Caco-2 (cell line): ENCODE data around the gene USE1. TPM values are rescaled to one million over a fixed set of nuclear protein-coding genes. Genes with fewer than 3 reads are reported as not detected.

Source experiments
- BruUV-seq: library from RNA; stranded (reverse); fragments of 400-500 nt; replicated peaks from 2 replicates; lab custom pipeline; 2021; lab: Mats Ljungman, UMichigan
- CTCF ChIA-PET: fragments of 300-600 bp; sonication (Branson Sonifier 250); formaldehyde crosslinking; loops from one replicate; lab custom pipeline; 2022; ENCODE audit warnings: antibody characterized with exemption; lab: Charles Lee
- POLR2A ChIA-PET: fragments of 300-600 bp; sonication (Branson Sonifier 250); formaldehyde crosslinking; loops from one replicate; lab custom pipeline; 2022; ENCODE audit warnings: antibody characterized with exemption; lab: Charles Lee
- DNase-seq, 2 experiments: peaks; one replicate each; pipeline versions ENCODE4 v3.0.0 to v3.0.0-alpha.2; 2020 to 2022
- H3K27me3 ChIP-seq: replicated peaks from 2 replicates; pipeline ENCODE4 v1.6.0; 2011; ENCODE audit warnings: low read length; ENCODE audit not compliant: control insufficient read depth, insufficient read depth
- H3K36me3 ChIP-seq: 2 replicates; pipeline ENCODE4 v1.5.1; 2011; ENCODE audit warnings: low read length; ENCODE audit not compliant: control insufficient read depth, insufficient read depth
- H3K4me1 ChIP-seq: fragments of 250-450 bp; sonication (Bioruptor Pico); 2 replicates; pipeline ENCODE4 v1.5.1; 2020; ENCODE audit warnings: mild to moderate bottlenecking
- H3K4me3 ChIP-seq: 2 replicates; pipeline ENCODE4 v1.5.1; 2011; ENCODE audit warnings: low read depth, mild to moderate bottlenecking, control low read depth, low read length
- H3K9me3 ChIP-seq: fragments of 250-450 bp; sonication (Bioruptor Pico); 2 replicates; pipeline ENCODE4 v1.5.1; 2020; ENCODE audit warnings: mild to moderate bottlenecking, moderate library complexity
- H3K27ac Mint-ChIP-seq: one replicate; pipeline ENCODE4 v1.8.0; 2022; ENCODE audit warnings: mixed read lengths; ENCODE audit not compliant: unreplicated experiment
- H3K27me3 Mint-ChIP-seq: one replicate; pipeline ENCODE4 v1.8.0; 2022; ENCODE audit warnings: mixed read lengths; ENCODE audit not compliant: insufficient read depth, unreplicated experiment
- H3K36me3 Mint-ChIP-seq: one replicate; pipeline ENCODE4 v1.8.0; 2022; ENCODE audit warnings: mild to moderate bottlenecking, mixed read lengths; ENCODE audit not compliant: insufficient read depth, unreplicated experiment
- H3K4me1 Mint-ChIP-seq: one replicate; pipeline ENCODE4 v1.8.0; 2022; ENCODE audit warnings: low read depth, mixed read lengths; ENCODE audit not compliant: unreplicated experiment
- H3K4me3 Mint-ChIP-seq: one replicate; pipeline ENCODE4 v1.8.0; 2022; ENCODE audit warnings: mild to moderate bottlenecking, moderate library complexity, mixed read lengths; ENCODE audit not compliant: unreplicated experiment
- H3K9me3 Mint-ChIP-seq: one replicate; pipeline ENCODE4 v1.8.0; 2022; ENCODE audit warnings: mixed read lengths; ENCODE audit not compliant: unreplicated experiment
- CTCF ChIP-seq, 2 experiments: fragments of 200-600 bp in 1 of 2; IDR thresholded peaks; 1 replicate in 1 of 2; 2 replicates in 1 of 2; pipeline versions ENCODE4 v1.5.1 to v1.8.0; 2011 to 2022; ENCODE audit warnings: antibody characterized with exemption in 1 of 2, control low read depth in 1 of 2, inconsistent platforms in 1 of 2, low read depth in 1 of 2, low read length in 1 of 2, mild to moderate bottlenecking in 1 of 2, moderate library complexity in 1 of 2; ENCODE audit not compliant: insufficient read depth in 1 of 2, severe bottlenecking in 1 of 2, unreplicated experiment in 1 of 2
- intact Hi-C: fragments of 100-400 bp; cut with micrococcal nuclease; formaldehyde crosslinking; loops from one replicate; pipeline ENCODE4 v1.10.0; 2022; ENCODE audit not compliant: unreplicated experiment
- total RNA-seq: library from RNA; stranded (reverse); gene quantifications from 2 replicates; pipeline ENCODE4 v1.2.3, GENCODE V29; 2022

USE1 gene
- total RNA-seq, 1 experiment from 2014 or later = 20.2 TPM

GRCh38 chr19:17196610-17197009 is 18.5 kb upstream of the USE1 start:
- peaks cover 24% of the 10 kb centered on the region for H3K36me3 Mint-ChIP-seq
- no peak for TF ChIP-seq CTCF (IDR thresholded peaks at IDR 0.05; ENCODE audit: insufficient read depth in 1 of 2, low read depth in 1 of 2, low read length in 1 of 2, severe bottlenecking in 1 of 2, unreplicated experiment in 1 of 2)
- H3K4me3 Mint-ChIP-seq = no peak overlapping the region
- H3K27me3 ChIP-seq = no peaks in the 10 kb centered on the region
- H3K4me3 ChIP-seq = no peak overlapping the region
- H3K27me3 Mint-ChIP-seq = no peaks in the 10 kb centered on the region
- no peaks in the 10 kb centered on the region for H3K9me3 Mint-ChIP-seq
- ChIA-PET CTCF (interaction anchor here (0.7 kb wide), 1 partner anchor 18 kb away, joined by 4 read pairs; the partner anchor contains the start of gene USE1), POLR2A (no interaction called here)
- BruUV-seq = no TSS peak
- DNase-seq = no peak
- no peaks in the 10 kb centered on the region for H3K4me1 ChIP-seq
- no peaks in the 10 kb centered on the region for H3K36me3 ChIP-seq
- no peak overlapping the region for H3K27ac Mint-ChIP-seq
- H3K9me3 ChIP-seq = no peaks in the 10 kb centered on the region
- intact Hi-C loops = no loop called here
- H3K4me1 Mint-ChIP-seq = no peaks in the 10 kb centered on the region

- Mint-ChIP-seq H3K27ac (no peak overlapping the region), H3K9me3 (no peaks in the 10 kb centered on the region), H3K4me1 (no peaks in the 10 kb centered on the region), H3K4me3 (no peak overlapping the region), H3K27me3 (no peaks in the 10 kb centered on the region), H3K36me3 (peaks cover 35% of the 10 kb centered on the region)
- Histone ChIP-seq H3K4me3 (no peak overlapping the region), H3K9me3 (no peaks in the 10 kb centered on the region), H3K27me3 (no peaks in the 10 kb centered on the region), H3K4me1 (no peaks in the 10 kb centered on the region), H3K36me3 (no peaks in the 10 kb centered on the region)
- no peak for DNase-seq
- POLR2A ChIA-PET = no interaction called here
- TF ChIP-seq CTCF (IDR thresholded peaks at IDR 0.05; ENCODE audit: insufficient read depth in 1 of 2, low read depth in 1 of 2, low read length in 1 of 2, severe bottlenecking in 1 of 2, unreplicated experiment in 1 of 2) = no peak
- CTCF ChIA-PET = interaction anchor here (0.7 kb wide), 1 partner anchor 329 kb away, joined by 3 read pairs; no protein-coding TSS in a partner anchor
- BruUV-seq = no TSS peak
- intact Hi-C loops = no loop called here
Measured at GRCh38 chr19:17197666-17198065, 17.5 kb upstream of the USE1 start.

- Histone ChIP-seq H3K36me3 (no peaks in the 10 kb centered on the region), H3K4me1 (no peaks in the 10 kb centered on the region), H3K27me3 (no peaks in the 10 kb centered on the region), H3K4me3 (no peak overlapping the region), H3K9me3 (no peaks in the 10 kb centered on the region)
- intact Hi-C loops = no loop called here
- no TSS peak for BruUV-seq
- Mint-ChIP-seq H3K4me3 (no peak overlapping the region), H3K4me1 (no peaks in the 10 kb centered on the region), H3K9me3 (no peaks in the 10 kb centered on the region), H3K27me3 (no peaks in the 10 kb centered on the region), H3K36me3 (peaks cover 36% of the 10 kb centered on the region), H3K27ac (no peak overlapping the region)
- ChIA-PET POLR2A (no interaction called here), CTCF (no interaction called here)
- no peak for DNase-seq
- no peak for TF ChIP-seq CTCF (IDR thresholded peaks at IDR 0.05; ENCODE audit: insufficient read depth in 1 of 2, low read depth in 1 of 2, low read length in 1 of 2, severe bottlenecking in 1 of 2, unreplicated experiment in 1 of 2)
Measured at GRCh38 chr19:17200408-17201079, 14.6 kb upstream of the USE1 start.
